ENCODE measurements around the gene C19orf67.
A peak's percentile ranks its signal among the peaks of the same experiment; 100 is the strongest.

C19orf67 gene

DNA sequence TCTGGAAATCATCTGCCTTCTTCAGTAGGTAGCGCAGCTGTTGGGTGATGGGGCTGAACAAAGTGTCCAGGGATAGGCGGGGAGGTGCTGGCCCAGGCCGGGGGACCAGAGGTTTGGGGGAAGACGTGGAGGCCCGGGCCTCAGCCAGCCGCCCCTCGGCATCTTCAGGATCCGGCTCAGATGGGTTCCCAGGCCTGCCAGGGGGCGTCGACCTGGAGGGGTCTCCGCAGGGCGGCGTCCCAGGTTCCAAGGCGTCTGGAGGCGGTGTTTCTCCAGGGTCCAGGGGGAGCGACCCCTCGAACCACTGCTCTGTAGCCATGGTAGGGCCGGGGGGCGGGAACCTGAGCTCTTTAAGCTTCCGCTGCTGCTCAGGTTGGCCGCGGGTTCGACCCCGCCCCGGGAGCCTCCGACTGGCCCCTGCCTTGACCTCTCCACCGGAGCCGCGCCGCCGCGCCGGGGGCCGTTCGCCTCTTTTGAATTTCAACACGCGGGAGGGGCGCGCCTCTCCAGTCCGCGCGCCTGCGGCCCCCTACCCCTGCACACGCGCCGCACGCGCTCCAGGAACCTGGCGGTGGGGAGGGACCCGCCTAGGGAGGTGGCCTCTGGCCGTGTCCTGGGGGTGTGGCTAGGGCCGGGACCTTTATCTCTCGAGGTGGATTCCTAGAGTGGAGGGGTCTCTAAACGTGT is at the start of gene C19orf67:
Gene C19orf67, minus strand, starts transcription at position 475 of the 687 bp plus-strand sequence. Its CDS starts 156 bp downstream, at position 319.
- DNase-seq (ENCODE audit: low read depth in 2 of 2) = no peak

GRCh38 chr19:14135355-14135754 is 49.8 kb upstream of the C19orf67 start:
- DNase-seq (ENCODE audit: low read depth in 2 of 2) = no peak

DNA sequence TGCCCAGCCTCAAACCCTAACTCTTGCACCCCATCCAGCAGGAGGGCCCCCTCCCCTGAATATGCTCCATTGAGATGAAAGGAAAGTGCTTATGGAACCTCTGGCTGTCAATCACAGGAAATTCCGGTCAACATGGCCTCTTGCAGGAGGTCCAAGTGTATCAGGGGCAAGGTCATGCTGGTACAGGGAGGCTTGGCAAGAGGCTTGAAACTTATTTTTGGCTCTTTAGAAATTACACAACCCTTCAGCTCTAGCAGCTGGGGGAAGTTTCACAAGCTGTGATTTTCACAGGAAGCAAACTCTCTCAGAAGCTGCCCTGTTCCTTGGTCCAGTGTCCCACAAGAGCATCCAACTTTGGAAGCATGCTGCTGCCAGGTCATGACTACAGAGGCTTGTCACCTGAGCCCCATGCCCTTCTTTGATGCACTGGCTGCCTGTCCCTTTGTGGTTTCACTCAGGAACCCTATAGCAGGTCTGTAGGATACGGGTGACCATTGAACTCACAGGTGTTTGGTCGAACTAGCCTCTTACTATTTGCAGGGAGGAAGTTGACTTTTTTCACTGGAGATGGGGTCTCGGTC is 42.4 kb upstream of the C19orf67 start:
- DNase-seq (ENCODE audit: low read depth in 2 of 2) = no peak

DNA sequence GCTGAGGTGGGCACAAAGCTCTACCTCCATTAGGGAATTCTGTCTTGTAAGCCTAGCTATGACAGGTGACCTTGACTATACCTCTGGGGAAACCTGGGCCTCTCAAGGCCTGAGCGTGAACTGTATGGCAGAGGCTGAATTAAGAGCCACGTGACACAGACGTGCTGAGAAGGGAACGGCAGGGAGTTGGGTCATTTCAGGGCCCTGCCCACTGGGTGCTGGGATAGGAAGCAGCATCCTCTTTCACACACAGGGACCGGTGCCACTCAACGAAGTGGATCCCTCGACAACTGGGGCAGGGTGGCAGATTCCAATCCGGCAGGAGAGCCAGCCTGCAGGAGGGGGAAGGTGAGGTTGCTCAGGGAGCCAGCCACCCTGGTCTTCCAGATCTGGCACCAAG is 41.6 kb upstream of the C19orf67 start:
- DNase-seq (ENCODE audit: low read depth in 2 of 2) = no peak

DNA sequence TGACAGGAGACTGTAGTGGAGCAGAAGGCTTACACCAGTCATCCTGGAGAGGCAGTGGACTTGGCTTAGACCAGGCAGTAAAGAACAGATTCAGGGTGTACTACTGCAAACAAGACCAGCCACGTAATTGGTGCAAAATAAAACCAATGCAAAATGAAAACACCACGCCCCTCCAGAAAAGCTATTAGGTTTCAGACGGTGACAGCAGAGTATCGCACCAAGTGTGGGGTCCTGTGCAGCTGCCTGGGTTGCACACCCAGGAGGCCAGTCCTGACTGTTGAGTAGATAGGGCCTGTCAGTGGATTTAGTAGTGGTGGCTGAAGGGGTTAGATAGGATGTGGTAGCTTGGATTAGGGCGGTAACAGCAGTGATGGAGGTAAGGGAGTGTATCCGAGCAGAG is 37.3 kb upstream of the C19orf67 start:
- DNase-seq (ENCODE audit: low read depth in 2 of 2) = no peak

DNA sequence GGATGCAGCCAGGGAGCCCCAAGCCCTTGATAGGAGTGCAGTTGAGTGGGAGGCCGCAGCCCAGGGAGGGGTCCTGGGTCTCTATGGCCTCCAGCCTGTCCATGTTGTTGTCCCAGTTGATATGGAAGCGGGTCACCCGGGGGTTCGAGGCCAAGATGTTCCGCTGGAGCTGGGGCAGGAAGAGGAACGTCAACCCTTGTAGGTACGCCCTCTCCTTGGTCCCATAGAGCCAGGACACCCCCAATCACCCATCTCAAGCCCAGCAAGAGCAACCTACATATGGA is 34.9 kb upstream of the C19orf67 start:
- DNase-seq (ENCODE audit: low read depth in 2 of 2) = no peak

- no peak for DNase-seq (ENCODE audit: low read depth in 2 of 2)
These were observed 34.3 kb upstream of the C19orf67 start for GRCh38 chr19:14119644-14120496.

GRCh38 chr19:14119146-14119545 is 33.6 kb upstream of the C19orf67 start:
- DNase-seq (ENCODE audit: low read depth in 2 of 2) = no peak

GRCh38 chr19:14118165-14119051 is 32.8 kb upstream of the C19orf67 start:
- DNase-seq (ENCODE audit: low read depth in 2 of 2) = peak; percentile 12 to 14

GRCh38 chr19:14117668-14118164 is 32.1 kb upstream of the C19orf67 start, which contains the start of gene PRKACA:
Gene PRKACA, minus strand, starts transcription at chr19:14117762. Its CDS starts 215 bp downstream, at chr19:14117547.
- peak; percentile 97 to 98 for DNase-seq (ENCODE audit: low read depth in 2 of 2)

DNA sequence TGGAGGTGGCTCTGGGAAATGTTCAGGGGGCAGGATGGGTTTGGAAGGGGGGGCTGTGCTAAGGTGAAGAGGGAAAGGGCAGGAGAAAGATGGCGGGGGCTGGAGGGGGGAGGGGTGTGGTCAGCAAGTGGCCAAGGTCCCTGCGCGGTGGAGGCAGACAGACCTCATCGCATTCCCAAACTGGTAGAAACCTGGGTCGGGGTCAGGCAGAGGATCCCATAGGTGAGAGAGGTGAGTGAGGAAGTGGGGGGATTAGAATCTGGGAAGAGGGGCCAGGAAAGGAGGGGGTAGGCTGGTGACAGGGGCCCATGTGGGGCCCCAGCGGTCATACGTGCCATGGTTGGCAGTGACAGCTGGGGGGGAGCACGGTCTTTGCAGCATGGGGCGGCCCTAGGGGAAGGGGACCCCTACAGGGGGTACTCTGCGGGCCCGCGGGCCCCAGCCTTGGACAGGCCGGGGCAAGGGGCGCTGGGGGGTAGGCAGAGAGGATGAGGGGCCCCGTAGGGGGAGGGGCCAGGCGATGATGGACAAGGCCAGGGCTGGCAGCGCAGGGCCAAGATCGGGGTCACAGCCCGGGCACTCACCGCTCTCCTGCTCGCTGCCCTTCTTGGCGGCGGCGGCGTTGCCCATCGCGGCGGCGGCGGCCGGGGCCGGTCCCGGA is 31.5 kb upstream of the C19orf67 start:
- no peak for DNase-seq (ENCODE audit: low read depth in 2 of 2)

GRCh38 chr19:14116525-14116917 is 30.9 kb upstream of the C19orf67 start:
- no peak for DNase-seq (ENCODE audit: low read depth in 2 of 2)

DNA sequence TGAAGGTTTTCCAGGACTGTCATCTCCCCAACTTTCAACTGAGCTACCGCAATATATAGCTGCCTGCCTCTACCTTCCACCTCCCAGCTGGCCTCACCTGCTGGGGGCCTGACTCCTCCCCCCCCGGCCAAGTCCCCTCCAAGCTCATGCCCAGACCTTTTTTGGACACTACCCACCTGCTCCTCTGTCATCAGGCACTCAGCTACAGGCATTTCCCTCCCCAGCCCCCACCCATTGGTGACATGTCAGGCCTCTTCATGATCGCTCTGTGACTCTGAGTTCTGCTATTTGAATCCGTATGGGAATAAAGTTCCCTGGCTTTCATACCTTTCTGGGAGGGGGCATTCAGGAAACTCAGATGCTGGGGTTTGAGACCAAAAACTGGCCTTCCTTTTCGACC is 30.2 kb upstream of the C19orf67 start:
- DNase-seq (ENCODE audit: low read depth in 2 of 2) = no peak

DNA sequence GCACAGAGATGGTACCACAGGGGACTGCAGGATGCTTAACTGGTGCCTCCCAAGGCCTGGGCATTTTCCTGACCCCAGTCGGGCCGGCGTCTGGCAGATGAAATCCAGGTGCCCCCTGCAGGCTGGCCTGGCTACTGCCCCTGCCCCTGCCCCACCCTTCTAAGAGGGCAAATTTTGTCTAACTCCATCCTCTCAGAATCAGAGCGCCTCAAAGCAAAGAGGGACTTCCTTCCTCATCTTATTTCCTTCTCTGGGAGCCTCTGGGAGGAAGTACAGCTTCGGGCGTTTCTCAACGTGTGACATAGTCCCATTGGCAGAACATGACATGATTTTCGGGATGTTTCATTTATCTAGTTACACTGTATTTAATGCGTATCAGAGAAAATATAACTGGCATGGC is 29.3 kb upstream of the C19orf67 start:
- no peak for DNase-seq (ENCODE audit: low read depth in 2 of 2)

- no peak for DNase-seq (ENCODE audit: low read depth in 2 of 2)
These were observed 28.9 kb upstream of the C19orf67 start for GRCh38 chr19:14114439-14114838.

GRCh38 chr19:14113762-14114414 is 28.3 kb upstream of the C19orf67 start:
- no peak for DNase-seq (ENCODE audit: low read depth in 2 of 2)

DNA sequence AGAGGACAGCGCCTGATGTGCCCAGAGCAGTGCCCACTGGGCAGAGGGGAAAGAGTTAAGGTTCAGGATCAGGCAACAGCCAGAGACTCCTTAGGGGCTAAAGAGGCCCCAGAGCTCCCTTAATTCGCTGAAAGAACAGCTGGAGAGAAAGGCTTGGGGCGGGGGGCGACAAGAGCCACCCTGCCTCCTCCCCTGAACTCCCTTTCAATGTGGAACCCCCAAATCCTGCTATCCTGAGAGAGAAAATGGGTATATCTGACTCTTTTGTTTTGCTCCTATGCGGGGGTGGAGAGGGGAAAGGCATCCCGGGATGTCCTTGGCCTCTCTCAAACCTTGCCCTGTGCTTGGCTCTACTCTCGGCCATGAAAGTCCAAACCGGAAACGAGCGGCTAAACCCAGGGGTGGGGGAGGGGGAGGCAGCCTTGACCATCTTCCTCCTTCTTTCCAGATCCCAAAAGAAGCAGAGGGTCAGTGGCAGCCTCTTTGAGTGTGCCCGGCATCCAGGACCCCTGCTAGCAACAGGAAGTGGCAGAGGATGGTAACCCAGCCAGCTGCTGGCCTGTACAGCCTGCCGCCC is 27.3 kb upstream of the C19orf67 start:
- DNase-seq (ENCODE audit: low read depth in 2 of 2) = no peak

GRCh38 chr19:14112051-14112808 is 26.6 kb upstream of the C19orf67 start:
- DNase-seq (ENCODE audit: low read depth in 2 of 2) = no peak

DNA sequence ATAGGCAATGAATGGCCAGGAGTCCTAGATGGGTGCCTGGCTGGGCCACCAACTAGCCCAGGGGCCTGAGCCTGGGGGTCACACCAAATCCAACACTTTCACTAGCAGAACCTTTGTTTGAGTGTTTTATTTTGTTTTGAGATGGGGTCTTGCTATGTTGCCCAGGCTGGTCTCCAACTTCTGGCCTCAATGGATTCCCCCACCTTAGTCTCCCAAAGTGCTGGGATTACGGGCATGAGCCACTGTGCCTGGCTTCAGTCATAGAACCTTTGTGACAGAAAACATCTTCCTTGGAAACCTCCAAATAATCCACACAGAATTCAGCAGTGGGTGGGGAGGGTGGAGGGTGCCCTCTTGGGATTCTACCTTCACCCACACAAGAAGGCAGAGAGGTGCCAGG is 25.9 kb upstream of the C19orf67 start:
- DNase-seq (ENCODE audit: low read depth in 2 of 2) = no peak

Data from fibroblast of skin of left quadriceps (primary cell).